WI38 (cell line): ENCODE data around the gene SMC3.
A peak's percentile ranks its signal among the peaks of the same experiment; 100 is the strongest.
"Not testable (repeated sequence)": the region's sequence is repeated elsewhere in the genome, so short reads cannot be mapped to it uniquely, and the experiment has no call there.

ENCODE experiments used
- H3K4me3 ChIP-seq: 2 replicates; pipeline ENCODE4 v1.5.1; 2011; ENCODE audit warnings: low read depth, mild to moderate bottlenecking, control low read depth, low read length
- CTCF ChIP-seq: IDR thresholded peaks from 2 replicates; pipeline ENCODE4 v1.5.1; 2012; ENCODE audit warnings: low read depth, mild to moderate bottlenecking, control low read depth, low read length

Gene SMC3

GRCh38 chr10:110527731-110528171 is 39.7 kb upstream of the SMC3 start:
- no peak overlapping the region for H3K4me3 ChIP-seq
- TF ChIP-seq CTCF, result no peak

- TF ChIP-seq CTCF, result no peak
- H3K4me3 ChIP-seq, result no peak overlapping the region
These were observed 39.1 kb upstream of the SMC3 start for GRCh38 chr10:110528224-110528996.

- not testable (repeated sequence) for H3K4me3 ChIP-seq
These were observed 38.4 kb upstream of the SMC3 start for GRCh38 chr10:110528997-110529524.

GRCh38 chr10:110529596-110530011 is 37.9 kb upstream of the SMC3 start:
- no peak for TF ChIP-seq CTCF
- no peak overlapping the region for H3K4me3 ChIP-seq

- no peak for TF ChIP-seq CTCF
- peak overlapping the region; percentile 27; the same call in 1 of the 2 replicates for H3K4me3 ChIP-seq
These were observed 37.2 kb upstream of the SMC3 start for GRCh38 chr10:110530131-110530831.

- no peak overlapping the region for H3K4me3 ChIP-seq
These were observed 35.8 kb upstream of the SMC3 start for GRCh38 chr10:110531687-110532086.

GRCh38 chr10:110532628-110533027 is 34.9 kb upstream of the SMC3 start:
- not testable (repeated sequence) for H3K4me3 ChIP-seq

More at GRCh38 chr10:110531687-110532086, 35.8 kb upstream of the SMC3 start:
- no peak for TF ChIP-seq CTCF

GRCh38 chr10:110533149-110533548 is 34.3 kb upstream of the SMC3 start:
- H3K4me3 ChIP-seq, result no peak overlapping the region
- no peak for TF ChIP-seq CTCF
